Stimulated activated CD4-positive, alpha-beta T cell treated with anti-CD3 and anti-CD28 coated beads, Interleukin-4, amount 100 ng/mL, for 48 hours (primary cell): ENCODE results near the gene F7.
"Not testable (repeated sequence)": the region's sequence is repeated elsewhere in the genome, so short reads cannot be mapped to it uniquely, and the experiment has no call there.

Experiments
- DNase-seq, 2 donors: peaks; one replicate each; pipeline ENCODE4 v3.0.0-alpha.2; 2020; ENCODE audit warnings: low read depth in 2 of 2

Gene F7

GRCh38 chr13:113153810-113154748 is 48.5 kb downstream of the F7 start:
- peak; percentile 44 to 56 for DNase-seq

- no peak for DNase-seq
Measured at GRCh38 chr13:113155201-113155600, 49.6 kb downstream of the F7 start.

GRCh38 chr13:113155982-113156655 is 50.5 kb downstream of the F7 start:
- no peak for DNase-seq

GRCh38 chr13:113157206-113157928 is 51.8 kb downstream of the F7 start:
- no peak for DNase-seq

- DNase-seq, result no peak
Measured at GRCh38 chr13:113157929-113158747, 52.5 kb downstream of the F7 start, which contains the start of gene PROZ. Gene PROZ, plus strand, starts transcription at chr13:113158648. Its CDS starts 13 bp downstream, at chr13:113158661.

GRCh38 chr13:113158946-113159345 is 53.4 kb downstream of the F7 start:
- DNase-seq, result no peak

GRCh38 chr13:113159701-113160100 is 54.1 kb downstream of the F7 start:
- DNase-seq, result no peak

- no peak for DNase-seq
Measured at GRCh38 chr13:113160983-113161382, 55.4 kb downstream of the F7 start.

GRCh38 chr13:113161433-113161832 is 55.8 kb downstream of the F7 start:
- no peak for DNase-seq

- not testable (repeated sequence) for DNase-seq
Measured at GRCh38 chr13:113161975-113162374, 56.4 kb downstream of the F7 start.

- DNase-seq, result no peak
Measured at GRCh38 chr13:113162783-113163685, 57.4 kb downstream of the F7 start.

GRCh38 chr13:113164492-113164891 is 58.9 kb downstream of the F7 start:
- DNase-seq, result no peak

GRCh38 chr13:113166266-113166665 is 60.7 kb downstream of the F7 start:
- no peak for DNase-seq

- DNase-seq, result no peak
Measured at GRCh38 chr13:113166681-113167080, 61.1 kb downstream of the F7 start.

- DNase-seq, result no peak
Measured at GRCh38 chr13:113167155-113167554, 61.6 kb downstream of the F7 start.

- DNase-seq, result no peak
Measured at GRCh38 chr13:113167575-113167974, 62.0 kb downstream of the F7 start.

GRCh38 chr13:113168211-113168610 is 62.6 kb downstream of the F7 start:
- DNase-seq, result no peak

- DNase-seq, result no peak
Measured at GRCh38 chr13:113169277-113170272, 64.0 kb downstream of the F7 start.
